Activated naive CD4-positive, alpha-beta T cell (primary cell): ENCODE results near the gene KIF3B.
"Not testable (repeated sequence)": the region's sequence is repeated elsewhere in the genome, so short reads cannot be mapped to it uniquely, and the experiment has no call there.

Experiments used
- DNase-seq, 4 experiments: peaks; one replicate each; lab custom pipeline; 2025; lab: John Stamatoyannopoulos, UW

Gene KIF3B

DNA sequence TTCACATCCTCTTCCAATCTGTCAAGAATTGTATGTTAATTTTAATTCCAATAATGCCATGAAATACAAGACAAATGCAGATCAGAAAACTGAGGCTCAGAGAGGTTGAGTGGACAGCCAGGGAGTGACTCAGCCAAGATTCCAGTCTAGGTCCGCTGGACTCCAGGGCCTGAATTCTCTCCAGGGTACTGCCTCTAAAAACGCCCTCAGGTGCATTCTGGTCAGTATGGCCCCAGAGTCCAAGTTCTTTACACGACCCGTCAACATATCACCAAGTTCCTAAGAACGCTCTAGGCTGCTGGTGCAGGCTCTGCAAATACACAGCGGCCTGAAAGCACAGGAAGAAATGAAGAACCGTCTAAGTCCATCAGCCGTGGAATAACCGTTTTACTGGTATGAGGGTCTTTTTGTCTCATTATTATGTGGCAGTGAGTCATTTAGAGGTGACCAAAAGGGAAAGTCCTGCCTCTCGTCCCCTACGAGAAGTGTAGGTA, 80.0 kb downstream of the KIF3B start:
- DNase-seq, result peak in 1 of 4 experiments; percentile 31

DNA sequence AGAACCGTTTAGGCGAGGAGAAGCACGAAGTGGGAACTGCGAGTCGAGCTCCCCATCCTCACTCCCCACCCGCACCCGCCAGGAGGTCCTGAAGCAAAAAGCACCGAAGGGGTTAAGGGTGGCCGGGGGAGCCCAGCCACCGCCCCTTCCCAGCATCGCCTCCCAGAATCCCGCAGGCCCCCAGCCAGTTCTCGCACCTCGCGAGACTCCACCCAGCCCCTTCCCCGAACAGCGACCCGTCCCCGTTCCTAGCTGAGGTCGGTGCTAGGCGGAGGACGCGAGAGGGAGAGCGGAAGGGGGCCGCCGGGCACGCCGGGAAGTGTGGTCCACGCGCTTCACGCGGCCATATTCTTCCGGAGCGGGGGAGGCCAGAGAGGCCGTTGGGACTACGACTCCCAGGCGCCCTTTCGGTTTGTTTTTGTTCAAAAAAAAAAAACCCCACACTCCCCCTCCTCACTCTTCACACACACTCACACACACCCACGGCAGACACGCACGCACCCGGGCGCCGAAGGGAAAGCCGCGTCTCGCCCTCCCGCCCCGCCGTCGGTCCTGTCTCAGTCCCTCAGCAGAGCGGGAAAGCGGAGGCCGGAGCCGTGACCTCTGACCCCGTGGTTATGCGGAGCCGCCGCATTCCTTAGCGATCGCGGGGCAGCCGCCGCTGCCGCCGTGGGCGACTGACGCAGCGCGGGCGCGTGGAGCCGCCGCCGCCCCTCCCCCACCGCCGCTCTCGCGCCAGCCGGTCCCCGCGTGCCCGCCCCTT, 80.6 kb downstream of the KIF3B start, which contains the start of gene ASXL1:
Gene ASXL1 (plus strand): TSS at position 463 of the 763 bp plus-strand sequence. CDS start 445 bp downstream, outside the sequence.
- DNase-seq, result peak; percentile 83 to 92 (median 90)

GRCh38 chr20:32358632-32358882, 81.1 kb downstream of the KIF3B start:
- DNase-seq, result no peak

DNA sequence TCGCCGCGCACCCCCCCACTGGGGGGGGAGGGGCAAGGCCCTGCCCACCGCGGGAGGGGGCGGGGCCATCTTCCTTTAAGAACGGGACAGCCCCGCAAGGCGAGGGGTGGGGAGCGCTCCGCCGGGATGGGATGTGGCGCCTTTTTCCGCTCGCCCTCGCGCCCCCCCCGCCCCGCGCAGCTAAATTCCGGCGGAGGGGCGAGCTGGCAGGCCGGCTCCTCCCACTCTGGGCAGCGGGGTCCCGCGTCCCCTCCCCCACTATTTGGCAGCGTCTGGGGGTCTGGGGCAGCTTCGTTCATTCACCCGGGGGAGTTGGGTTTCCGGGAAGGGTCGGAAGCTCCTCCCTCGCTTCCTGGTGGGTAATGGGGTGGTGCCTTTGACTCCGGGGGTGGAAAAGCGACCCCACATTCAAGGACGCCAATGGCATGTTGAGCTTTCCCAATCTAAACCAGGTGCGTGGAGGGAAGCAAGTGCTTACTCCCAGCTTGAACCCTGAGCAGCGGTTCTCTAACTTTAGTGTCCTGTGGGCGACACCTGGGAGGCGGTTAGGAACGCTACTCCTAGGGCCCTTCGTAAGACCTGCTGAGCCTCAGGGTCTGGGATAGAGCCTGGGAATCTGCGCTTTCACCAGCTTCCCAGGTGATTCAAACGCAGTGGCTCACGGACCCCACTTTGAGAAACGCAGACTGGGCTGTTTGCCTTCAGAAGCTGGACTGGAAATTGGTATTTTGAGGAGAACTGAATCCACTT, 81.6 kb downstream of the KIF3B start:
- peak; percentile 45 to 69 (median 56) for DNase-seq

GRCh38 chr20:32359633-32360332, 82.3 kb downstream of the KIF3B start:
- DNase-seq, result no peak

DNA sequence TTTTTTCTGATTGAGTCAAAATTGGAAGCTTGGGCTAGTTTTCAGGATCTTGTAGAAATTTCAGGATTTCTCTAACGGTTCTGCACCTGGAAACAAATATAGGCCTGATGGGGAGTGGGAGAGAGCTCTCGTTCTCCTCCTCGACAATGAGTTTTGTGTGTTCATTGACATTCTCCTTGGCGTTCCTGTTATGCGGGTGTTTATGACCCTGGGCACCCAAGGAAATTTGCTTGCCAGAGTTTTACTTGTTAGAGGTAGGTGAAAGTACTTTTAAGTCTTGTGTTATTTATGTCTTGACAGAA, 82.8 kb downstream of the KIF3B start:
- no peak for DNase-seq

- DNase-seq, result no peak
Observed at GRCh38 chr20:32362901-32363364, 85.5 kb downstream of the KIF3B start.

GRCh38 chr20:32363492-32363891, 86.0 kb downstream of the KIF3B start:
- DNase-seq, result no peak

DNA sequence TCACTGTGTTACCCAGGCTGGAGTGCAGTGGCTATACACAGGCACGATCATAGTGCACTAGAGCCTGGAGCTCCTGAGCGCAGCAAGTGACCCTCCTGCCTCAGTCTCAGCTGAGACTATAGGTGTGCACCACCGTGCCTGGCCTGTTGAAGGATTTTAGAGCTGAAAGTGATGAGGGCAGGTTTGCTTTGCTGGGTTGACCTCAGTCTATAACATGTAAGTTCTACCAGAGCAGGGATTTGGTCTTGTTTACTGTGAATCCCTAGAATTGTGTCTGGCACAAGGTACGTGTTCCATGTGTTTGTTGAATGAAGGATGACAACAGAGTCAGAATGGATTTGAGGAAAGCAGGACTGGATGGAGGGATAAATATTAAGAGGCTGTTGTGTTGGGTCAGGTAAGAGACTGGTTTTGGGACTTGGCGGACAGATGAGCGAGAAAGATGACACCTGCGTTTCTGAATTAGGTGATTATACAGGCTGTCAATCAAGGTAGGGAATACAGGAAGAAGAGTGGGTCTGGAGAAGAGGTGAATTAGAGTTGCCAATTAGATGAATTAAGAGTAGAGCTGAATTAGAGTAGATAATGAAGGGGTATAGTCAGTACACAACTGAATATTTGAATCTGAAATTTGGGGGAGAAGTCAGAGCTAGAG, 87.2 kb downstream of the KIF3B start:
- no peak for DNase-seq

GRCh38 chr20:32365564-32365963, 88.1 kb downstream of the KIF3B start:
- no peak for DNase-seq

DNA sequence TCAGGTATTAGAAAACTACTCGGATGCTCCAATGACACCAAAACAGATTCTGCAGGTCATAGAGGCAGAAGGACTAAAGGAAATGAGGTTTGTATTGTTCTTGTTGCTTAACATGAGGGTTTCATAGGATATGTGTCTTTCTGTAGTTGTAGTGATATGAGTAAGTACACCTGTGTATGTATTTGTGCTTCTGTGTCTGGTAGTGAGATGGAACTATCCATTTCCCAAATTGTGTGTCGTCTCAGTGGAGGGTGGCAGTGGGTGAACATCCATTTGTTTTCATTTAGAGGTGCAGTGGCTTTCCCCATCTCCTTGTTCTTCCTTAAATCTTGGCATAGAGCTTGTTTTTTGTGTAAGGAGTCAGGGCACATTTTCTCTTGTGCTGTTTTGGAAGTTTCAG, 88.9 kb downstream of the KIF3B start:
- no peak for DNase-seq

DNA sequence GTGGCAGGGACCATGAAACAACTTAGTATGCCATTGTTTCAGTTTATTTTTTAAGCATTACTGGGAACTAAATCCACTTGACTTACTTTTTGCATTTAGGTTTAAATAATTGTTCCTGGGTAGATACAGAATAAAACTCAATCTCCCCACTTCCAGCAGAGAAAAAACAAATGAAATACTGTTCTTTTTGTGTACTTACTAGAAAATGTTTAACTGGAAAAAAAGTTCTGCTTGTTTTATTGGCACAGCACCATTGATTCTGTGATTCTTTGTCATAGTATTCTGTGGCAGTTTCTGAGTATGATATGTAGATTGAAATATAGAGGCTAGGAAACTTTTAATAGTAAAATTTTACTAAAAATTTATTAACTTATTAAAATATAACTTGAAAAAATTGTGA, 90.9 kb downstream of the KIF3B start:
- no peak for DNase-seq

GRCh38 chr20:32368925-32369324, 91.5 kb downstream of the KIF3B start:
- DNase-seq, result no peak

- DNase-seq, result no peak
Observed at GRCh38 chr20:32370897-32371296, 93.4 kb downstream of the KIF3B start.

GRCh38 chr20:32378461-32378860, 101.0 kb downstream of the KIF3B start:
- no peak for DNase-seq

GRCh38 chr20:32380037-32380436, 102.6 kb downstream of the KIF3B start:
- DNase-seq, result not testable (repeated sequence)

DNA sequence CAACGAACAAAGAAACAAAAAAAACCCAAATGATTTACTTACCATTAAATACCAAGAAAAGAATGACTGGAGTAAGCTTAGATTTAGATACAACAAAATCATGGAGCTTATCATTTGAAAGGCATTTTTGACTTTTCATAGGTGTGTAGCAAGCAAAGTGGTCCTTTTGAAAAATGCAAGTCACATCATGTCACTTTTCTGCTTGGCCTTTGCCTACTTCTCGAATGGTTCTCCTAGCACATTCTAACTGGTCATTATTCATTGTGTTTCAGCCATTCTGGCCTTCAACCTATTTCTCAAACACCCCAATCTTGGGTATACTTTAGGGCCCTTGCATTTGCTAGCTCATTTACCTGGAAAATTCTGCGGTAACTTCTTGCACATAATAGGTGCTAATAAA, 103.3 kb downstream of the KIF3B start:
- no peak for DNase-seq

DNA sequence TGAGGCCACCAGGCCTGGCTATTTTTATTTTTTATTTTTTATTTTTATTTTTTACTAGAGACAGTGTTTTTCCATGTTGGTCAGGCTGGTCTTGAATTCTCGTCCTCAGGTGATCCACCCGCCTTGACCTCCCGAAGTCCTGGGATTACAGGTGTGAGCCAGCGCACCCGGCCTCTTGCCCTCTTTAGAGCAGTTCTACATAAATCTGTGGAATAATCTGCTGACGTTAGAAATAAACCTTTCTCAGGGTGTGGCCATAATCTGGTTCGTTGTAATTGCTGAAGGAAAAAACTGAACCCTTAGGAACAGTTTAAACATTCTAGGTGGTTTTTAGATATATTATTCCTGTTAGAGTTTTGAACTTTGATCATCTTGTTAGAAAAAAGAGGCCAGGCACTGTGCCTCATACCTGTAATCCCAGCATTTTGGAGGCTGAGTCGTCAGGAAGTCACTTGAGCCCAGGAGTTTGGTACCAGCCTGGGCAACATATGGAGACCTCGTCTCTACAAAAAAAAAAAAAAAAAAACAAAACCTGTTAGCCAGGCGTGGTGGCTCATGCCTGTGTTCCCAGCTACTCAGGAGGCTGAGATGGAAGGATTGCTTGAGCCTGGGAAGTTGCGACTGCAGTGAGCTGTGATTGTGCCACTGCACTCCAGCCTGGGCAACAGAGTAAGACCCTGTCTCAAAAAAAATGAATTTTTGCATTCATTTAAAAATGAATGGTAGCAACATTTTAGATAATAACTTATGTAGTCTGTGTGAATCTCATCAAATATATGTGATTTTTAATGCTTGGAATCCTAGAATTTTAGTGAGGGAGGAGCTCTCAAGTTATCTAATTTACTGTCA, 104.9 kb downstream of the KIF3B start:
- no peak for DNase-seq

GRCh38 chr20:32383441-32383840, 106.0 kb downstream of the KIF3B start:
- not testable (repeated sequence) for DNase-seq
